Thyroid gland (tissue), 4 donors: Measurements from ENCODE around the gene MAP3K9. TPM values are rescaled to one million over a fixed set of nuclear protein-coding genes. Genes with fewer than 3 reads are reported as not detected.
A peak's percentile ranks its signal among the peaks of the same experiment; 100 is the strongest.

Experiments used
- DNase-seq, 2 donors: peaks; one replicate each; pipeline ENCODE4 v3.0.0-alpha.2; 2019
- H3K27ac ChIP-seq, 3 donors: fragments of 200-600 bp; sonication (generic); 1 replicate in 2 of 3; 2 replicates in 1 of 3; pipeline ENCODE4 v1.5.1; 2016 to 2019; ENCODE audit warnings: mild to moderate bottlenecking in 1 of 3, moderate library complexity in 1 of 3
- H3K27me3 ChIP-seq: fragments of 200-600 bp; sonication (generic); one replicate; pipeline ENCODE4 v1.5.1; 2019
- H3K36me3 ChIP-seq, 2 donors: fragments of 200-600 bp; sonication (generic); one replicate each; pipeline ENCODE4 v1.5.1; 2016 to 2019
- H3K4me1 ChIP-seq, 2 donors: fragments of 200-600 bp; sonication (generic); one replicate each; pipeline ENCODE4 v1.5.1; 2017 to 2019
- H3K4me3 ChIP-seq, 3 donors: fragments of 200-600 bp; sonication (generic); replicated peaks in 1 of 3; 1 replicate in 2 of 3; 2 replicates in 1 of 3; pipeline ENCODE4 v1.5.1; 2016; ENCODE audit warnings: mild to moderate bottlenecking in 1 of 3
- H3K9me3 ChIP-seq: fragments of 200-600 bp; sonication (generic); one replicate; pipeline ENCODE4 v1.5.1; 2017
- CTCF ChIP-seq, 6 experiments: fragments of 200-600 bp in 3 of 6; fragments of 450-650 bp in 3 of 6; sonication (generic) in 3 of 6; IDR thresholded peaks; one replicate each; pipeline ENCODE4 v1.5.1; 2016 to 2019; ENCODE audit warnings: antibody characterized with exemption in 6 of 6, mild to moderate bottlenecking in 2 of 6, inconsistent platforms in 1 of 6, moderate library complexity in 1 of 6
- POLR2A ChIP-seq, 2 donors: fragments of 450-650 bp; IDR thresholded peaks; one replicate each; pipeline ENCODE4 v1.6.1; 2017; ENCODE audit warnings: antibody characterized with exemption in 2 of 2, mild to moderate bottlenecking in 2 of 2, moderate library complexity in 1 of 2
- WGBS, 2 donors: methylation state at CpG; one replicate each; pipeline ENCODE4 v1.1.5; 2017; 5-methylcytosine and 5-hydroxymethylcytosine counted together
- intact Hi-C: fragments of 100-400 bp; cut with DNase I; formaldehyde crosslinking; loops from one replicate; pipeline ENCODE4 v1.15.1; 2023
- total RNA-seq, 4 donors: library from RNA; depleted of rRNA; stranded (reverse); fragments of >200 nt; gene quantifications; one replicate each; pipeline ENCODE4 v1.2.3, GENCODE V29; 2016

MAP3K9 gene
- total RNA-seq, 4 donors from 2014 or later = 7.7 to 19.7 (median 11.9) TPM

- 29 to 31% methylated on average over 3 of the region's 3 CpGs for WGBS, 2 donors
These were observed 107.2 kb downstream of the MAP3K9 start for GRCh38 chr14:70702161-70702560.

DNA sequence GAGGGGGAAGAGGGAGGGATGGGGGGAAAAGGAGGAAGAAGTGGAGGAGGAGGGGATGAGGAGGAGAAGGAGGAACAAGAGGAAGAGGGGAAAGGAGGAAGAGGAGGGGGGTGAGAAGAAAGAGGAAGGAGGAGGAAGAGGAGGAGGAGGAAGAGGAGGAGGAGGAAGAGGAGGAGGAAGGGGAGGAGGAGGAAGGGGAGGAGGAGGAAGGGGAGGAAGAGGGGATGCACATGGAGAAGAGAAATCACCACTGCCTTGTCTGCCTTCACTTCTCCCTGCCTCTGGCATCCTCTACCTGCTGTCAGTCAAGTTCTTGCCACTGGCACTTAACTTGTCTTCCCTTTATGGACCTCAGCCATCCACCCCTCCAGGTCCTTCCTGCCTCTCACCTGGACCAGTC is 107.7 kb downstream of the MAP3K9 start:
- Histone ChIP-seq H3K9me3 (no peaks in the 10 kb centered on the region), H3K27me3 (no peaks in the 10 kb centered on the region), H3K36me3 (no peaks in the 10 kb centered on the region), H3K4me1 (peaks cover 26 to 45% of the 10 kb centered on the region in 2 donors), H3K27ac (peak overlapping the region; percentile 72 to 78 (median 74)), H3K4me3 (no peak overlapping the region)
- TF ChIP-seq POLR2A (IDR thresholded peaks at IDR 0.05) = no peak
- TF ChIP-seq CTCF (IDR thresholded peaks at IDR 0.05) = no peak
- DNase-seq = no peak
- intact Hi-C loops = no loop called here

More at GRCh38 chr14:70702161-70702560, 107.2 kb downstream of the MAP3K9 start:
- DNase-seq = peak; percentile 71 to 75
- H3K9me3 ChIP-seq = no peaks in the 10 kb centered on the region
- peaks cover 26 to 51% of the 10 kb centered on the region in 2 donors for H3K4me1 ChIP-seq
- no peaks in the 10 kb centered on the region for H3K36me3 ChIP-seq
- H3K27me3 ChIP-seq = no peaks in the 10 kb centered on the region
- peak overlapping the region; percentile 72 to 78 (median 74) for H3K27ac ChIP-seq
- intact Hi-C loops = no loop called here
- no peak for TF ChIP-seq CTCF (IDR thresholded peaks at IDR 0.05)
- TF ChIP-seq POLR2A (IDR thresholded peaks at IDR 0.05) = no peak
- no peak overlapping the region for H3K4me3 ChIP-seq

GRCh38 chr14:70700955-70701585 is 108.2 kb downstream of the MAP3K9 start:
- DNase-seq = no peak
- Histone ChIP-seq H3K9me3 (no peaks in the 10 kb centered on the region), H3K4me3 (no peak overlapping the region), H3K36me3 (no peaks in the 10 kb centered on the region), H3K27ac (peak overlapping the region in 2 of 3 donors; percentile 72 to 78), H3K27me3 (no peaks in the 10 kb centered on the region), H3K4me1 (peaks cover 25 to 41% of the 10 kb centered on the region in 2 donors)
- TF ChIP-seq CTCF (IDR thresholded peaks at IDR 0.05) (no peak), POLR2A (IDR thresholded peaks at IDR 0.05) (no peak)
- WGBS, 2 donors = 66 to 80% methylated on average over 4 of the region's 4 CpGs
- intact Hi-C loops = no loop called here

GRCh38 chr14:70699646-70700045 is 109.7 kb downstream of the MAP3K9 start:
- Histone ChIP-seq H3K4me3 (no peak overlapping the region), H3K36me3 (no peaks in the 10 kb centered on the region), H3K27ac (no peak overlapping the region), H3K27me3 (no peaks in the 10 kb centered on the region), H3K4me1 (peaks cover 22 to 36% of the 10 kb centered on the region in 2 donors), H3K9me3 (no peaks in the 10 kb centered on the region)
- DNase-seq = no peak
- TF ChIP-seq POLR2A (IDR thresholded peaks at IDR 0.05) (no peak), CTCF (IDR thresholded peaks at IDR 0.05) (no peak)
- WGBS, 2 donors = 85 to 95% methylated on average over 5 of the region's 5 CpGs
- intact Hi-C loops = no loop called here

GRCh38 chr14:70698288-70698687 is 111.0 kb downstream of the MAP3K9 start:
- 87 to 90% methylated on average over 3 of the region's 3 CpGs for WGBS, 2 donors
- Histone ChIP-seq H3K27ac (no peak overlapping the region), H3K36me3 (no peaks in the 10 kb centered on the region), H3K9me3 (no peaks in the 10 kb centered on the region), H3K4me3 (no peak overlapping the region), H3K4me1 (peaks cover 22 to 36% of the 10 kb centered on the region in 2 donors), H3K27me3 (no peaks in the 10 kb centered on the region)
- TF ChIP-seq CTCF (IDR thresholded peaks at IDR 0.05) (no peak), POLR2A (IDR thresholded peaks at IDR 0.05) (no peak)
- intact Hi-C loops = no loop called here
- DNase-seq = peak in 1 of 2 donors; percentile 17
